Germinal center (tissue), 1 donor: ENCODE data around the gene CCN2.
"Not testable (repeated sequence)": the region's sequence is repeated elsewhere in the genome, so short reads cannot be mapped to it uniquely, and the experiment has no call there.

ENCODE experiments used
- DNase-seq: peaks from one replicate; pipeline ENCODE4 v3.0.0; 2012; ENCODE audit warnings: mixed read lengths, low spot score

CCN2 gene

GRCh38 chr6:131937703-131938631 lies 13.2 kb downstream of the CCN2 start:
- DNase-seq: no peak

- no peak for DNase-seq
Measured at GRCh38 chr6:131937226-131937625, 13.9 kb downstream of the CCN2 start.

DNA sequence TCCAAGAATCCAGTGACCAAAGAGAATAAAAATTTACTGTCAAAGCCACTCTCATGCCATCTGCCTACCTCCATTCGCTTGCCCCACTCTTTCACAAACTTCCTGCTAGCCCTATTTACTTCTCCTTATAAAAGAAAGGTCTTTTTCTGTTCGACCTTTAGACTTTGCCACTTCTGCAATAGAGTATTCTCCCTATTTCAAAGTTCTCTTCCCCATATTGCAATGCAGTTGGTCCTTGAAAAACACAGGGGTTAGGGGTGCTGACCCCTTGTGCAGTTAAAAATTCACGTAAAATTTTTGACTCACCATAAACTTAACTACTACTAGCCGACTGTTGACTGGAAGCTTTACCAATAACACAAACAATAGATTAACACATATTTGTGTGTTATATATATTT lies 15.0 kb downstream of the CCN2 start:
- no peak for DNase-seq

DNA sequence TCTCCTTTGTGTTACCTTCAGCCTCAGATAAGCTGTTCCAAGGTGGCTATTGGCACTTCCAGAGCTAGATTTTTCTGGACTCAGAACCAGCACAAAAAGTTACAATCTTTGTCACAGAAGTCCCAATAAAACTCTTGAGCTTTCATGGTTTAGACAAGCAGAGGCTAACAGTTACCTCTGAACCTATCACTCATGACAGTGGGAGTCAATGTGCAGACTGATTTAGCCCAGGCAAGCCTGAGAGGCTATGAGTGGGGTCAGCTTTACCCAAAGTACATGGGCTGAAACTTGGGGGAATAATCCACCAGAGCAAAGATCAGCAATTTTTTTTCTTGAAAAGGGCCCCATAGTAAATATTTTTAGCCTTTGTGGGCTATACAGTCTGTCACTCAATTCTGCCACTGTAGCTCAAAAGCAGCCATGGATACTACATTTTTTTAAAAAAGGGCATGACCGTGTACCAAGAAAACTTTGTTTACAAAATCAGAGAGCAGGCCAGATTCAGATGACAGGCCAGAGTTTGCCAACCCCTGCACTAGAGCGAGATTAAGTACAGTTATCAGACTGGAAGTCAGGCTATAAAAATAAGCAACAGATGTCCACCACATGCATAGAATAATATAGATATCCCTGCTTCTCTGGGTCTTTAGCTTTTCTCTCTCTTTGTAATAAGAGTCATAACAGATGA lies 20.0 kb downstream of the CCN2 start:
- DNase-seq: no peak

- no peak for DNase-seq
Measured at GRCh38 chr6:131929976-131930375, 21.2 kb downstream of the CCN2 start.

- no peak for DNase-seq
Measured at GRCh38 chr6:131929264-131929663, 21.9 kb downstream of the CCN2 start.

DNA sequence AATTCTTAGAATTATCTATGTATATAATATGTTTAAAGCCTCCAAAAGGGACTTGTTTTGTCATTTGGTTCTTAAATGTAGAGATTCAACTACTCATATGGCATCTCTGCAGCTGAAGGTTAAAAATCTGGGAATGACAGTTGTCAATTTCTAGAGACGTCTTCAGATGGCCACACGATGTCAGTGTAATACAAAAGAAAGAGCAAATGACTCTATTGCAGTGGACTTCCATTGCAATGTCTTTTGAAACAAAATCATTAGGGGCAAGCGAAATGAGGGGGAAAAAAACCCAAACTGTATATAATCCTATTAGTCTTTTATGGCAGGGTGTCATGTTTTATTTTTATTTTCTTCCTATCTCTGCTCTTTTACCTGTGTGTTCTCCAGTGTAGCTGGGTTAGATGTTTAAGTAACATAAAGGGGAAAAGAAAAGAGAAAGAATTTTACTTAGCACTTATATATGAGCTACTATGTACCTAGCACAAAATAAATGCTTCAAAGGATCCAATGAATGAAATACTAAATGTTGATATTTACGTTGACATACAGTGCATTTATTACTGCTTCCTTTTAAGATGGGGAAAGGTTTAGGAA lies 26.2 kb downstream of the CCN2 start:
- DNase-seq: peak; percentile 33

DNA sequence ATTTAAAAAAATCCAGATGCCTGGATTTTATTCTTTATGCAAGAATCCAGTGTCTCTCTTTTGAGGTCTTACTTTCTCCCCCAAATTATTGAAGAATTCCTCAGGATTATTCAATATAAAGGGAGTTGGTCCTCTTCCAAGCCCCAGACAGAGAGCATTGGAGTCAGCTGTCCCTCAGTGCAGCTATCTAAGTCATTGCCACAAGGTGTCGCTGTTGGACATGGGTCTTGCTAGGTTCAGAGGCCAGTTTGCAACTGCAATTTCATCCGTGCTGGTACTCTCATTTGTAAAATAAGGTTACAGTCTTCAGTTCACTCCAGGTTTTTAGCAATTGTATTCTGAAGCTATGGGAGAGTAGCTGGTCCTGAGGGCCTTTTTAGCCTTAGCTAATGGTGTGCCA lies 27.8 kb downstream of the CCN2 start:
- DNase-seq: no peak

- DNase-seq: no peak
Measured at GRCh38 chr6:131920656-131921055, 30.5 kb downstream of the CCN2 start.

GRCh38 chr6:131918650-131919355 lies 32.4 kb downstream of the CCN2 start:
- DNase-seq: no peak

GRCh38 chr6:131917763-131918649 lies 33.2 kb downstream of the CCN2 start:
- DNase-seq: peak; percentile 32

DNA sequence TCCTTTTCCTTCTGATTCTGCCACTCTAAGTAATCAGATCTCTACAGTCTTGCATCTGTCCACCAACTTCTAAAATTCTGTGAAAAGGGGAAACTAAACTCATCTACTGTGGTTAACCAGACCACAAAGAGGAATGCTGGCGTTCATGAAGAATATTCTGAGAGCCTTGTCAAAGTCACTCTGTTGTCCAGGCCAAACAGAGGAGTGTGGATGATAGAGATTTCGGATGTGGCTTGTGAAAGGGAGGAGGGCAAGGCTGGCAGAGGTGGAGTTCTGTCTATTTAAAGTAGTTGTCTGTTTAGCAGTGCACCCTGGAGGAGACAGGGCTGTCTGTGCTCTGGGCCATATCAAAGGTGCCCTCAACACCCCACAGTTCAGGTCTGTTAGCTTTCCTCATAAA lies 33.9 kb downstream of the CCN2 start:
- peak; percentile 8 for DNase-seq

- DNase-seq: no peak
Measured at GRCh38 chr6:131916847-131917246, 34.3 kb downstream of the CCN2 start.

GRCh38 chr6:131916091-131916796 lies 34.9 kb downstream of the CCN2 start:
- not testable (repeated sequence) for DNase-seq

DNA sequence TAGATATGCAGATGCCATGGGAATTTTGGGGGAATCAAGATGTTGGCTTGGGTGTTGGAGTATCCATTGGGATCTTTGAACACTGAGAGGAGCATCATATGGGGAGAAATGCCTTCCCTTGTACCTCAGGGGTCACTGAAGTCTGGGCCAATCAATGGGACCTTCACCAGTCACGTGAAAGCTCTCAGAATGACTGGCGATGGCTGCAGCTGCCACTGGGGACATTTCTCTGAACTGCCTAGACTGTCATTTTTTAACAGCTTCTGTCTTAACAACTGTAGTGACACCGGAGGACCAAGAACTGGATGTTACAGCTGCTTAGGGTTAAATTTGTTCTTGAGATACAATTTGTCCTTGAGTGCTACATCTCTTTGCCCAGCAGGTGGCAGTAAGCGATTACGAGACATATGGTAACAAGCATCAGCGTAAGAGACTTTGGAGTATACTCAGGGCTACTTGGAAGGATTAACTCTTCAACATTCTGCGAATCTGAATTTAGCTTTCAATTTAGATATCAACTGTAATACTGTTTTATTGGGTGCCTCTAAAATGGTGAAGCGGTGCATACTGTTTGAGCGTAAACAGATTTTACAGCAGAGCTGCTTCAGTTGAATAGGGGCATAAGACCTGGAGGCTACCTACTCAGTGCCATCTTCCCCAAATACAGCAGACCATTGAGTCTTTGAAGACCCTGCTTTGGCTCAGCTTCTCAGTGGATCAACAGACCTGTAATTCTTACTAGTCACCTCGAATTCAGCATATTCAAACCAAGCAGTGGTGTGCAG lies 36.0 kb downstream of the CCN2 start:
- peak; percentile 53 for DNase-seq

DNA sequence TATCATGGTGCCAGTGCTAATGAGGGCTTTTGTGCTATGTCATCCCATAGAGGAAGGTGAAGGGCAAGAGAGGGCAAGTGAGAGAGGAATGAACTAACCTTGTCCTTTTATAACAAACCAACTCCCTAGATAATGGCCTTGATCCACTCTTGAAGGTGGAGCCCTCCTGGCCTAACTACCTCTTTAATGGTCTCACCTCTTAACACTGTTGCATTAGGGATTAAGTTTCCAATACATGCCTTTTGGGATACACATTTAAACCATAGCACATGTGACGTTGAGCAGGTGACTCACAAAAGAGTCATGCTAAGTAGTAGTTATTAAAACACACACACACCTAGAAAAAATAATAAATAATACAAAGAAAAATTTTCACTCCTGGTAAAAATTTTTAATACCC lies 36.9 kb downstream of the CCN2 start:
- DNase-seq: no peak

DNA sequence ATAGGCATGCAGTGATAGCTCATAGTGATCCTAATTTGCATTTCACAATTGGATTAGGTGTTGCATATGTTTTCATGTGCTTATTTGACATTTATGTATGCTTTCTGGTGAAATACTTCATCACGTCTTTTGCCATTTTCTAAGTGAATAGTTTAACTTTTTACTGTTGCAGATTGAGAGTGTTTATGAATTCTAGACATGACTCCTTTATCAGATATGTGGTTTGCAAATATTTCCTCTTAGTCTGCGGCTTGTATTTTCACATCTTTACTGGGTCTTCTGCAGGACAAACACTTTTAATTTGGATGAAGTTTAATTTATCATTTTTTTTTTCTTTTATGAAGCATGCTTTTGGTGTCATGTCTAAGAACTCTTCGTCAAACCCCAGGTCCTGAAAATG lies 39.2 kb downstream of the CCN2 start:
- DNase-seq: no peak

GRCh38 chr6:131910956-131911355 lies 40.2 kb downstream of the CCN2 start:
- no peak for DNase-seq

GRCh38 chr6:131910219-131910589 lies 41.0 kb downstream of the CCN2 start:
- DNase-seq: no peak
